H9 (cell line): ENCODE results near the gene ACCSL. TPM values are rescaled to one million over a fixed set of nuclear protein-coding genes. Genes with fewer than 3 reads are reported as not detected.
A peak's percentile ranks its signal among the peaks of the same experiment; 100 is the strongest.

ENCODE experiments used
- DNase-seq: peaks from one replicate; pipeline ENCODE4 v3.0.0-alpha.2; 2017
- H2AFZ ChIP-seq: one replicate; pipeline ENCODE4 v1.6.1; 2013; ENCODE audit warnings: mild to moderate bottlenecking, low read length, control low read depth, moderate library complexity
- H2AK5ac ChIP-seq: 2 replicates; pipeline ENCODE4 v1.6.1; 2013; ENCODE audit warnings: low read length, control low read depth, mixed read lengths; ENCODE audit not compliant: insufficient read length
- H2BK120ac ChIP-seq: one replicate; pipeline ENCODE4 v1.6.1; 2013; ENCODE audit warnings: low read depth, mild to moderate bottlenecking, low read length, control low read depth, inconsistent platforms; ENCODE audit not compliant: poor library complexity, severe bottlenecking
- H2BK12ac ChIP-seq: 2 replicates; pipeline ENCODE4 v1.6.1; 2013; ENCODE audit warnings: low read length, control low read depth, mixed read lengths, low read depth; ENCODE audit not compliant: insufficient read length
- H2BK15ac ChIP-seq: 2 replicates; pipeline ENCODE4 v1.6.1; 2013; ENCODE audit warnings: low read depth, low read length, control low read depth
- H2BK20ac ChIP-seq: one replicate; pipeline ENCODE4 v1.6.1; 2013; ENCODE audit warnings: low read depth, mild to moderate bottlenecking, low read length, control low read depth, inconsistent platforms; ENCODE audit not compliant: poor library complexity, severe bottlenecking
- H2BK5ac ChIP-seq: 2 replicates; pipeline ENCODE4 v1.6.1; 2013; ENCODE audit warnings: low read length, control low read depth, mixed read lengths; ENCODE audit not compliant: insufficient read length
- H3K14ac ChIP-seq: 2 replicates; pipeline ENCODE4 v1.6.1; 2013; ENCODE audit warnings: low read length, control low read depth; ENCODE audit not compliant: insufficient read depth
- H3K18ac ChIP-seq: 2 replicates; pipeline ENCODE4 v1.6.1; 2013; ENCODE audit warnings: low read depth, mild to moderate bottlenecking, mixed read lengths, low read length, control low read depth; ENCODE audit not compliant: insufficient read length
- H3K23ac ChIP-seq: 2 replicates; pipeline ENCODE4 v1.6.1; 2013; ENCODE audit warnings: low read length, control low read depth, mixed read lengths, low read depth; ENCODE audit not compliant: insufficient read length
- H3K23me2 ChIP-seq: 2 replicates; pipeline ENCODE4 v1.6.1; 2013; ENCODE audit warnings: low read depth, mild to moderate bottlenecking, mixed read lengths, low read length, control low read depth; ENCODE audit not compliant: insufficient read length, poor library complexity, severe bottlenecking
- H3K27ac ChIP-seq: 2 replicates; pipeline ENCODE4 v1.5.1; 2013; ENCODE audit warnings: low read length, control low read depth, mixed read lengths, low read depth; ENCODE audit not compliant: insufficient read length
- H3K27me3 ChIP-seq: 2 replicates; pipeline ENCODE4 v1.6.1; 2013; ENCODE audit warnings: low read length, control low read depth, inconsistent platforms; ENCODE audit not compliant: insufficient read depth
- H3K4ac ChIP-seq: 2 replicates; pipeline ENCODE4 v1.6.1; 2013; ENCODE audit warnings: low read depth, mild to moderate bottlenecking, control low read depth, inconsistent platforms, low read length, moderate library complexity
- H3K4me1 ChIP-seq: 2 replicates; pipeline ENCODE4 v1.6.1; 2013; ENCODE audit warnings: low read length, control low read depth, inconsistent platforms; ENCODE audit not compliant: insufficient read depth
- H3K4me2 ChIP-seq: 2 replicates; pipeline ENCODE4 v1.6.1; 2013; ENCODE audit warnings: low read length, control low read depth, mixed read lengths; ENCODE audit not compliant: insufficient read length, insufficient read depth
- H3K56ac ChIP-seq: 2 replicates; pipeline ENCODE4 v1.6.1; 2013; ENCODE audit warnings: low read depth, mild to moderate bottlenecking, mixed read lengths, low read length, control low read depth; ENCODE audit not compliant: insufficient read length
- H3K79me1 ChIP-seq: 2 replicates; pipeline ENCODE4 v1.6.1; 2013; ENCODE audit warnings: low read depth, mild to moderate bottlenecking, moderate library complexity, low read length, control low read depth, inconsistent platforms; ENCODE audit not compliant: insufficient read depth, poor library complexity, severe bottlenecking
- H3K79me2 ChIP-seq: 2 replicates; pipeline ENCODE4 v1.6.1; 2013; ENCODE audit warnings: low read length, control low read depth, inconsistent platforms; ENCODE audit not compliant: insufficient read depth
- H3K9ac ChIP-seq: 2 replicates; pipeline ENCODE4 v1.6.1; 2013; ENCODE audit warnings: low read length, control low read depth, mixed read lengths; ENCODE audit not compliant: insufficient read length; ENCODE audit errors: extremely low read depth
- H3K9me3 ChIP-seq: one replicate; pipeline ENCODE4 v1.6.1; 2013; ENCODE audit warnings: low read depth, low read length, inconsistent platforms; ENCODE audit not compliant: control insufficient read depth
- H3T11ph ChIP-seq: one replicate; pipeline ENCODE4 v1.6.1; 2013; ENCODE audit warnings: mild to moderate bottlenecking, low read length, control low read depth, inconsistent platforms
- H4K20me1 ChIP-seq: one replicate; pipeline ENCODE4 v1.6.1; 2013; ENCODE audit not compliant: control insufficient read depth, insufficient read length, insufficient read depth
- H4K5ac ChIP-seq: 2 replicates; pipeline ENCODE4 v1.6.1; 2013; ENCODE audit warnings: low read depth, mild to moderate bottlenecking, mixed read lengths, low read length, control low read depth; ENCODE audit not compliant: insufficient read length
- H4K8ac ChIP-seq: replicated peaks from 2 replicates; pipeline ENCODE4 v1.6.1; 2013; ENCODE audit warnings: low read length, control low read depth, mixed read lengths, low read depth; ENCODE audit not compliant: insufficient read length
- H4K91ac ChIP-seq: 2 replicates; pipeline ENCODE4 v1.6.1; 2013; ENCODE audit warnings: low read depth, mild to moderate bottlenecking, moderate library complexity, mixed read lengths, low read length, control low read depth; ENCODE audit not compliant: insufficient read length
- H3K27ac Mint-ChIP-seq, 3 experiments: 2 replicates in 2 of 3; 3 replicates in 1 of 3; pipeline ENCODE4 v1.8.0; 2020 to 2021; ENCODE audit warnings: mixed read lengths in 3 of 3, mild to moderate bottlenecking in 1 of 3, moderate library complexity in 1 of 3
- H3K27me3 Mint-ChIP-seq: 2 replicates; pipeline ENCODE4 v1.8.0; 2021; ENCODE audit warnings: low read depth, mild to moderate bottlenecking, moderate library complexity, mixed read lengths
- H3K36me3 Mint-ChIP-seq, 3 experiments: 2 replicates in 2 of 3; 3 replicates in 1 of 3; pipeline ENCODE4 v1.8.0; 2020 to 2021; ENCODE audit warnings: low read depth in 3 of 3, mixed read lengths in 3 of 3; ENCODE audit not compliant: insufficient read depth in 1 of 3
- H3K4me1 Mint-ChIP-seq, 2 experiments: 2 replicates each; pipeline ENCODE4 v1.8.0; 2020; ENCODE audit warnings: mixed read lengths in 2 of 2
- H3K4me3 Mint-ChIP-seq, 2 experiments: 2 replicates in 1 of 2; 3 replicates in 1 of 2; pipeline ENCODE4 v1.8.0; 2020 to 2021; ENCODE audit warnings: mild to moderate bottlenecking in 2 of 2, mixed read lengths in 2 of 2, moderate library complexity in 1 of 2
- H3K9me3 Mint-ChIP-seq, 2 experiments: 2 replicates in 1 of 2; 3 replicates in 1 of 2; pipeline ENCODE4 v1.8.0; 2020; ENCODE audit warnings: mild to moderate bottlenecking in 2 of 2, mixed read lengths in 2 of 2, moderate library complexity in 1 of 2
- WGBS: extraction: QIAGEN DNeasy Blood & Tissue Kit; methylation state at CpG from one replicate; pipeline ENCODE4 v1.1.7; 2013; ENCODE audit warnings: missing lambda C conversion rate, low lambda C conversion rate, mixed read lengths; ENCODE audit not compliant: insufficient read length; ENCODE audit errors: extremely low coverage; 5-methylcytosine and 5-hydroxymethylcytosine counted together
- total RNA-seq: library from RNA; stranded (reverse); gene quantifications from 2 replicates; pipeline ENCODE4 v1.2.1, GENCODE V29; 2021
- TF ChIP-seq, protein P1 (sequence below): fragments of 200-600 bp; sonication (generic); conservative IDR thresholded peaks from 3 replicates; pipeline ENCODE4 v1.8.0; 2021; ENCODE audit warnings: antibody characterized with exemption, mild to moderate bottlenecking

The ACCSL gene
- total RNA-seq, 1 experiment from 2014 or later = not detected

DNA sequence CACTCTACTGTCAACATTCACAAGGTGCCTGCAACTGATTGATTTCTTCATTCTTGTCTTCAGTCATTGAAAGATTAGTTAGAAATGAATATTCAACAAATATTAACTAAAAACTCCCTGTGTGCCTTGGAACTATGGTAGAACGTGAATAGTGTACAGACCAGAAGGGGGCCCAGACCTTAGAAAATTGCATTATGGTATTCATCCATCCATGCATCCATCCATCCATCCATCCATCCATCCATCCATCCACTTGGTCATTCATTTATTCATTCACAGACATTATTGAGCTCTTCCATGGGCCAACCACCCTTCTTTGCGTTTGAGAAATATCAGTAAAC, 10.2 kb upstream of the ACCSL start:
- H3K27ac Mint-ChIP-seq = no peak overlapping the region
- Histone ChIP-seq H3K56ac (no peak overlapping the region), H4K5ac (no peak overlapping the region), H2BK120ac (no peak overlapping the region), H3K4me2 (no peak overlapping the region), H3T11ph (no peak overlapping the region), H2BK5ac (no peak overlapping the region), H2BK20ac (no peak overlapping the region), H2AK5ac (no peak overlapping the region), H3K23ac (no peak overlapping the region), H3K27me3 (no peaks in the 10 kb centered on the region), H3K23me2 (no peaks in the 10 kb centered on the region), H3K14ac (no peak overlapping the region), H4K8ac (no peak overlapping the region), H3K4me1 (no peaks in the 10 kb centered on the region), H3K9ac (no peak overlapping the region), H2BK12ac (no peak overlapping the region), H3K79me1 (no peaks in the 10 kb centered on the region), H2AFZ (no peak overlapping the region), H3K9me3 (no peaks in the 10 kb centered on the region), H2BK15ac (no peak overlapping the region), H3K27ac (no peak overlapping the region), H4K20me1 (no peaks in the 10 kb centered on the region), H3K18ac (no peak overlapping the region), H3K4ac (no peak overlapping the region), H4K91ac (no peak overlapping the region), H3K79me2 (no peaks in the 10 kb centered on the region)
- TF ChIP-seq, protein P1, sequence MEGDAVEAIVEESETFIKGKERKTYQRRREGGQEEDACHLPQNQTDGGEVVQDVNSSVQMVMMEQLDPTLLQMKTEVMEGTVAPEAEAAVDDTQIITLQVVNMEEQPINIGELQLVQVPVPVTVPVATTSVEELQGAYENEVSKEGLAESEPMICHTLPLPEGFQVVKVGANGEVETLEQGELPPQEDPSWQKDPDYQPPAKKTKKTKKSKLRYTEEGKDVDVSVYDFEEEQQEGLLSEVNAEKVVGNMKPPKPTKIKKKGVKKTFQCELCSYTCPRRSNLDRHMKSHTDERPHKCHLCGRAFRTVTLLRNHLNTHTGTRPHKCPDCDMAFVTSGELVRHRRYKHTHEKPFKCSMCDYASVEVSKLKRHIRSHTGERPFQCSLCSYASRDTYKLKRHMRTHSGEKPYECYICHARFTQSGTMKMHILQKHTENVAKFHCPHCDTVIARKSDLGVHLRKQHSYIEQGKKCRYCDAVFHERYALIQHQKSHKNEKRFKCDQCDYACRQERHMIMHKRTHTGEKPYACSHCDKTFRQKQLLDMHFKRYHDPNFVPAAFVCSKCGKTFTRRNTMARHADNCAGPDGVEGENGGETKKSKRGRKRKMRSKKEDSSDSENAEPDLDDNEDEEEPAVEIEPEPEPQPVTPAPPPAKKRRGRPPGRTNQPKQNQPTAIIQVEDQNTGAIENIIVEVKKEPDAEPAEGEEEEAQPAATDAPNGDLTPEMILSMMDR = peak; percentile 9; the same call in 2 of the 3 replicates
- no CpG with 5 or more reads among the region's 2 CpGs for WGBS
- peaks cover 7% of the 10 kb centered on the region for H3K27me3 Mint-ChIP-seq
- H3K9me3 Mint-ChIP-seq = peaks cover 6 to 7% of the 10 kb centered on the region in 2 experiments; a peak in 4 of 5 replicates
- H3K4me1 Mint-ChIP-seq = peaks cover 3 to 5% of the 10 kb centered on the region in 2 experiments; a peak in 3 of 4 replicates
- H3K36me3 Mint-ChIP-seq = peaks cover 0 to 3% (median 0%) of the 10 kb centered on the region in 3 experiments; a peak in 1 of 7 replicates
- DNase-seq = peak; percentile 1
- no peak overlapping the region for H3K4me3 Mint-ChIP-seq
